Mesendoderm (in vitro differentiated cells): ENCODE results near the gene NFIA.

Experiments used
- DNase-seq: peaks from one replicate; pipeline ENCODE4 v3.0.0; 2013
- H2AK5ac ChIP-seq: 2 replicates; pipeline ENCODE4 v1.6.1; 2013; ENCODE audit warnings: low read length, inconsistent platforms
- H2BK120ac ChIP-seq: 2 replicates; pipeline ENCODE4 v1.6.1; 2013; ENCODE audit warnings: low read depth, mild to moderate bottlenecking, low read length, moderate library complexity, mixed read lengths
- H2BK15ac ChIP-seq: replicated peaks from 2 replicates; pipeline ENCODE4 v1.6.1; 2013; ENCODE audit warnings: low read depth, mild to moderate bottlenecking, moderate library complexity
- H2BK5ac ChIP-seq: 2 replicates; pipeline ENCODE4 v1.6.1; 2013; ENCODE audit warnings: low read length, inconsistent platforms
- H3K18ac ChIP-seq: 2 replicates; pipeline ENCODE4 v1.6.1; 2013; ENCODE audit warnings: mild to moderate bottlenecking, low read length, mixed read lengths
- H3K23ac ChIP-seq: one replicate; pipeline ENCODE4 v1.6.1; 2013; ENCODE audit warnings: low read length
- H3K27ac ChIP-seq: 2 replicates; pipeline ENCODE4 v1.5.1; 2013; ENCODE audit warnings: low read depth, mild to moderate bottlenecking, inconsistent platforms, low read length, moderate library complexity
- H3K27me3 ChIP-seq: 2 replicates; pipeline ENCODE4 v1.6.1; 2013; ENCODE audit warnings: low read length, control low read depth, mild to moderate bottlenecking, inconsistent platforms; ENCODE audit not compliant: insufficient read depth, poor library complexity
- H3K36me3 ChIP-seq: 2 replicates; pipeline ENCODE4 v1.6.1; 2013; ENCODE audit warnings: low read length, inconsistent platforms; ENCODE audit not compliant: control insufficient read depth, insufficient read depth
- H3K4ac ChIP-seq: one replicate; pipeline ENCODE4 v1.6.1; 2013; ENCODE audit warnings: low read depth, mild to moderate bottlenecking, low read length, moderate library complexity
- H3K4me1 ChIP-seq: 2 replicates; pipeline ENCODE4 v1.6.1; 2013; ENCODE audit warnings: low read depth, low read length, inconsistent platforms; ENCODE audit not compliant: control insufficient read depth
- H3K4me2 ChIP-seq: 2 replicates; pipeline ENCODE4 v1.6.1; 2013; ENCODE audit warnings: low read length
- H3K4me3 ChIP-seq: 2 replicates; pipeline ENCODE4 v1.5.1; 2013; ENCODE audit warnings: mild to moderate bottlenecking, low read length
- H3K56ac ChIP-seq: one replicate; pipeline ENCODE4 v1.6.1; 2013; ENCODE audit warnings: low read length
- H3K79me1 ChIP-seq: 2 replicates; pipeline ENCODE4 v1.6.1; 2013; ENCODE audit warnings: low read length, inconsistent platforms
- H3K79me2 ChIP-seq: 2 replicates; pipeline ENCODE4 v1.6.1; 2013; ENCODE audit warnings: mild to moderate bottlenecking, low read length; ENCODE audit not compliant: control insufficient read depth, insufficient read depth
- H3K9ac ChIP-seq: 2 replicates; pipeline ENCODE4 v1.6.1; 2013; ENCODE audit warnings: low read length, inconsistent platforms
- H4K5ac ChIP-seq: one replicate; pipeline ENCODE4 v1.6.1; 2013; ENCODE audit warnings: low read length
- H4K8ac ChIP-seq: one replicate; pipeline ENCODE4 v1.6.1; 2013; ENCODE audit warnings: low read depth, mild to moderate bottlenecking, control low read depth, low read length, moderate library complexity
- whole genome bisulfite sequencing: extraction: QIAGEN DNeasy Blood & Tissue Kit; methylation state at CpG from one replicate; pipeline ENCODE4 v1.1.7; 2013; ENCODE audit warnings: low lambda C conversion rate, missing lambda C conversion rate; ENCODE audit not compliant: insufficient coverage; ENCODE audit errors: extremely low coverage; 5-methylcytosine and 5-hydroxymethylcytosine counted together

The NFIA gene

GRCh38 chr1:61287734-61288133 is 205.4 kb downstream of the NFIA start:
- H3K36me3 ChIP-seq, result no peaks in the 10 kb centered on the region
- H4K8ac ChIP-seq, result no peak overlapping the region
- H3K9ac ChIP-seq, result no peak overlapping the region
- H3K27me3 ChIP-seq, result no peaks in the 10 kb centered on the region
- H3K4me2 ChIP-seq, result no peak overlapping the region
- H3K23ac ChIP-seq, result no peak overlapping the region
- H2AK5ac ChIP-seq, result no peak overlapping the region
- no peak overlapping the region for H2BK5ac ChIP-seq
- H3K79me1 ChIP-seq, result no peaks in the 10 kb centered on the region
- no peak overlapping the region for H3K27ac ChIP-seq
- no peak overlapping the region for H3K4ac ChIP-seq
- no peaks in the 10 kb centered on the region for H3K4me1 ChIP-seq
- H2BK120ac ChIP-seq, result no peak overlapping the region
- H3K79me2 ChIP-seq, result no peaks in the 10 kb centered on the region
- no peak overlapping the region for H4K5ac ChIP-seq
- DNase-seq, result no peak
- H3K18ac ChIP-seq, result no peak overlapping the region
- no peak overlapping the region for H2BK15ac ChIP-seq
- no peak overlapping the region for H3K4me3 ChIP-seq
- WGBS, result no CpG with 5 or more reads among the region's 2 CpGs
- H3K56ac ChIP-seq, result no peak overlapping the region

GRCh38 chr1:61289232-61290098 is 207.1 kb downstream of the NFIA start:
- H2BK5ac ChIP-seq, result no peak overlapping the region
- no peaks in the 10 kb centered on the region for H3K36me3 ChIP-seq
- no CpG with 5 or more reads among the region's 4 CpGs for WGBS
- no peak overlapping the region for H3K18ac ChIP-seq
- no peaks in the 10 kb centered on the region for H3K79me1 ChIP-seq
- H3K4me1 ChIP-seq, result no peaks in the 10 kb centered on the region
- H2BK120ac ChIP-seq, result no peak overlapping the region
- no peak overlapping the region for H4K5ac ChIP-seq
- no peak overlapping the region for H3K23ac ChIP-seq
- no peak overlapping the region for H3K56ac ChIP-seq
- H3K4ac ChIP-seq, result no peak overlapping the region
- no peak overlapping the region for H3K27ac ChIP-seq
- H3K27me3 ChIP-seq, result no peaks in the 10 kb centered on the region
- H2BK15ac ChIP-seq, result no peak overlapping the region
- H3K79me2 ChIP-seq, result no peaks in the 10 kb centered on the region
- no peak overlapping the region for H2AK5ac ChIP-seq
- no peak overlapping the region for H4K8ac ChIP-seq
- no peak overlapping the region for H3K4me2 ChIP-seq
- no peak overlapping the region for H3K9ac ChIP-seq
- no peak overlapping the region for H3K4me3 ChIP-seq
- no peak for DNase-seq

- no CpG with 5 or more reads among the region's 3 CpGs for WGBS
- DNase-seq, result no peak
- Histone ChIP-seq H3K4me3 (no peak overlapping the region), H3K36me3 (no peaks in the 10 kb centered on the region), H3K9ac (no peak overlapping the region), H3K79me1 (no peaks in the 10 kb centered on the region), H3K18ac (no peak overlapping the region), H3K23ac (no peak overlapping the region), H2BK120ac (no peak overlapping the region), H4K8ac (no peak overlapping the region), H2BK15ac (no peak overlapping the region), H3K79me2 (no peaks in the 10 kb centered on the region), H3K4me2 (no peak overlapping the region), H3K4ac (no peak overlapping the region), H3K27me3 (no peaks in the 10 kb centered on the region), H3K56ac (no peak overlapping the region), H3K27ac (no peak overlapping the region), H4K5ac (no peak overlapping the region), H2BK5ac (no peak overlapping the region), H3K4me1 (no peaks in the 10 kb centered on the region), H2AK5ac (no peak overlapping the region)
Measured at GRCh38 chr1:61290525-61290924, 208.2 kb downstream of the NFIA start.

GRCh38 chr1:61293197-61293596 is 210.8 kb downstream of the NFIA start:
- Histone ChIP-seq H3K27me3 (no peaks in the 10 kb centered on the region), H3K27ac (no peak overlapping the region), H3K79me2 (no peaks in the 10 kb centered on the region), H3K4ac (no peak overlapping the region), H3K36me3 (no peaks in the 10 kb centered on the region), H3K4me2 (no peak overlapping the region), H4K5ac (no peak overlapping the region), H3K56ac (no peak overlapping the region), H3K23ac (no peak overlapping the region), H2BK5ac (no peak overlapping the region), H3K79me1 (no peaks in the 10 kb centered on the region), H4K8ac (no peak overlapping the region), H3K4me1 (no peaks in the 10 kb centered on the region), H3K4me3 (no peak overlapping the region), H3K18ac (no peak overlapping the region), H2BK15ac (no peak overlapping the region), H2BK120ac (no peak overlapping the region), H3K9ac (no peak overlapping the region), H2AK5ac (no peak overlapping the region)
- no CpG with 5 or more reads among the region's 2 CpGs for WGBS
- DNase-seq, result no peak

DNA sequence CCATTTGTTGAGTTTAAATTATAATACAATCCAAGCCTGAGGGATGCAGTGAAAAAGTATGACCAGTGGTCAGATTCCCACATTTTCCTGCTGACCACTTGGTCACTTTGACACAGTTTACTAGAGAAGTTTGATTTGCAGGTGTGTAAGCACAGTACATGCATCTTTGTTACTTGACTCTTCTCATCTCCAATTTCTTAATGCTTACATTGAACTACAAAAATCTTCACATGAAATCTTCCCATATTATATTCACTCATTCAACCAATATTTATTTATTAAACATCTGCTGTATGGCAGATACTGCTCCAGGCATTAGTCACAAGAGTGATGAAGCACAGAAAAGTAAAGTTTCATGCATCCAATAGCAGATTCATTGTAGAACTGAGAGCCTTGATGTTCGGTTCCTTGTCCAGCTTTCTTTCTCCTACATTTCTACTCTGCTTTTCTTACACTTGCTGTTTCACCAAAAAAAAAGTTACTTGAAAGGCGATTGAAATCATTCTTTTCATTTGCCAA is 211.7 kb downstream of the NFIA start:
- H3K4me3 ChIP-seq, result no peak overlapping the region
- no peak overlapping the region for H3K4ac ChIP-seq
- H2BK15ac ChIP-seq, result no peak overlapping the region
- H3K79me2 ChIP-seq, result no peaks in the 10 kb centered on the region
- WGBS, result no CpG with 5 or more reads among the region's 2 CpGs
- no peak overlapping the region for H4K5ac ChIP-seq
- H3K18ac ChIP-seq, result no peak overlapping the region
- H2AK5ac ChIP-seq, result no peak overlapping the region
- H3K27ac ChIP-seq, result no peak overlapping the region
- H3K27me3 ChIP-seq, result no peaks in the 10 kb centered on the region
- no peaks in the 10 kb centered on the region for H3K36me3 ChIP-seq
- no peak overlapping the region for H3K4me2 ChIP-seq
- H4K8ac ChIP-seq, result no peak overlapping the region
- no peak for DNase-seq
- H3K9ac ChIP-seq, result no peak overlapping the region
- no peak overlapping the region for H2BK120ac ChIP-seq
- no peaks in the 10 kb centered on the region for H3K4me1 ChIP-seq
- no peak overlapping the region for H3K56ac ChIP-seq
- H2BK5ac ChIP-seq, result no peak overlapping the region
- no peak overlapping the region for H3K23ac ChIP-seq
- H3K79me1 ChIP-seq, result no peaks in the 10 kb centered on the region
